ENCODE measurements around the gene MARCHF6.
"Not testable (repeated sequence)": the region's sequence is repeated elsewhere in the genome, so short reads cannot be mapped to it uniquely, and the experiment has no call there.

The MARCHF6 gene

DNA sequence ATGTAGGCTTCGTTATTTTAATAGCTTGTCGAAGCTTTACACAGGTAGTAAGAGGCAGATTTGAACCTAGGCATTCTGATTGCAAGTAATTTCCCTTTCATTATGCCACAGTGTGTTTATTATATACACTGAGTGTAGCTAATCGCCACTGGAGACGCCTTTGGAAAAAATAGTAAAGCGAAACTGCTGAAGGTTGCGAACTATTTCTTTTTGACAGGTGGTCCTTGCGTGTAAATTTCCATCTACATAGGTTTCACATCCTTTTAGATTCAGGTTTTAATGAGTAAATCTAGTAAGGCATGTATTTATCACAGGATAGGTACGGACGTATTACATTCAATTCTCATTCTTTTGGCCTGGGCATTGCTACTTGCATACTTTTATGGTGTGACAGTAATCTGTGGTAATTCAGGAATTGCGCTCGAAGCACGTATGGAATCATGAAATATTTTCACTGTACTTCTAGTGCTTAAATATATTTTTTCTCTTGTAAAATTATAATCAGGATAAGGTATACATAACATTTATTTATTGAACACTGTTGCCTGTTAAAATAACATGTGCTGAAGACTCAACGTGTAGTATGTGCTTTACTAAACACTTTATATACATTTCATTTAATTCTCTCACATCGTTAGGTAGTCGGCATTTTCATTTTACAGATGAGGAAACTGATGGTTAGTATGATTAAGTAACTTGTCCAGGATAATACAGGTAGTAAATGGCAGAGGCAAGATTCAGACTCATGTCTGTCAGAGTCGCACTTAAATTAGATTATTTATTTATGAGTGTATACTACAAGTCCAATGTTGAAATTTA, 1.8 kb downstream of the MARCHF6 start:
- H3K36me3 Mint-ChIP-seq: peaks cover 2% of the 10 kb centered on the region
- H3K4me3 Mint-ChIP-seq: peak overlapping the region; percentile 97
- H3K27me3 Mint-ChIP-seq: no peaks in the 10 kb centered on the region
- H3K9me3 Mint-ChIP-seq: no peaks in the 10 kb centered on the region
- peak overlapping the region; percentile 99 for H3K27ac Mint-ChIP-seq
- peaks cover 59% of the 10 kb centered on the region for H3K4me1 Mint-ChIP-seq

DNA sequence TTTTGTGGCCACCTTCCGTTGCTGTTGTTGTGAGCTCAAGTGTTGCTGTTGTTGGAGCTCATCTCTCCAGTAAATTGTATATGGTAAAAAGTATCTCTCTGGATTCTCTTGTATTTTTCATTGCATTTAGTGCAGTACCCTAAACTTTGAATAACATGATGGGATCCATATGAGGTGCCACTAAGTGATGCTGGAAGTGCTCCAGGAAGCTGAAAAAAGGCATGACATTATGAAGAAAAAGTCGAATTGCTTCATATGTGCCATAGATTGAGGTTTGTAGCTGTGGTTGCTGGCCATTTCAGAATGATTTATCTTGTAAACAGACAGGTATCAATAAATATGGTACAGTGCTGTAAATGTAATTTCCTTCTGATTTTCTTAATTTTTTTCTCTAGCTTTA, 5.5 kb downstream of the MARCHF6 start:
- Mint-ChIP-seq H3K4me1 (peaks cover 79% of the 10 kb centered on the region), H3K9me3 (no peaks in the 10 kb centered on the region), H3K27ac (peak overlapping the region; percentile 23)

DNA sequence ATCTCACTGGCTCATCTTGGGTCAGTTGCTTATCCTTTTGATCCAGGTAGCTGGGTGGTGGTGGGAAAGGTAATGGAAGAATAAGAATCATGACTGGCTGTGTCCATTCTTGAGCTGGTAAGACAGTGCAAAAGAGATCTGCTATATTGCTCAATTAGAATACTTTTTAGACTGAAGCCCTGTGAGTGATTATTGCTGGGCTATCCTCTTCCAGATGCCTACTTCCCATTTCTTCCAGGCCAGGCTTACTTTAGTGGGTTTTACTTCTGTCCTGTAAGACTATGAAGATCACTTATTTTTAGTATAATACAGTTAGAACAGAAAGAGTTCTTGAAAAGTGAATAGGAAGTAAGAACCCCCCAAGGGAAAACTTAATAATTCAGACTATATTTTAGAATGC, 7.2 kb downstream of the MARCHF6 start:
- Mint-ChIP-seq H3K9me3 (no peaks in the 10 kb centered on the region), H3K36me3 (peaks cover 2% of the 10 kb centered on the region), H3K4me1 (peaks cover 79% of the 10 kb centered on the region), H3K27ac (no peak overlapping the region), H3K4me3 (no peak overlapping the region), H3K27me3 (no peaks in the 10 kb centered on the region)

More for the DNA sequence above, 5.5 kb downstream of the MARCHF6 start:
- no peak overlapping the region for H3K4me3 Mint-ChIP-seq
- peaks cover 2% of the 10 kb centered on the region for H3K36me3 Mint-ChIP-seq
- no peaks in the 10 kb centered on the region for H3K27me3 Mint-ChIP-seq

DNA sequence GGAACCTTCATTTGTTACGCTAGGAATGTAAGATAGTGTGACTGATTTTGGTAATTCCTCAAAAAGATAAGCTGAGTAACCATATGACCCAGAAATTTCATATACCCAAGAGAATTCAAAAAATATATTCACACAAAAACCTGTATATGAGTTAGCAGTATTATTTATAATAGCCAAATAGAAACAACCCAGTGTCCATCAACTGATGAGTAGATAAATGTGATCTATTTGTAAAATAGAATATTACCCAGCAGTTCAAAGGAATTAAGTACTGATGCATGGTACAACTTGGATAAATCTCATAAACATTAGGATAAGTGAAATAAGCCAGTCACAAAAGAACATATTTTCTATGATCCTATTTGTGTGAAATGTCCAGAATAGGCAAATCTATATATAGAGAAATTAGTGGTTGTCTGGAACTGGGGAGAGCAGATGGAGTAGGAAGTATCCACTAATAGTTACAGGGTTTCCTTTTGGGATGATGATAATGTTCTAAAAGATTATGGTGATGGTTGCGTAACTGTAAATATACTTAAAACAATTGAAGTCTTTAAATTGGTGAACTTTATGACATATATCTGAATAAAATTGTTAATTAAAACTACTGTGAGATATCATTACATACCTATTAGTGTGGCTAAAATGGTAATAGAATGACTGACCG, 10.2 kb downstream of the MARCHF6 start:
- H3K36me3 Mint-ChIP-seq: peaks cover 5% of the 10 kb centered on the region
- H3K4me3 Mint-ChIP-seq: no peak overlapping the region
- peak overlapping the region; percentile 8 for H3K27ac Mint-ChIP-seq
- H3K9me3 Mint-ChIP-seq: no peaks in the 10 kb centered on the region
- no peaks in the 10 kb centered on the region for H3K27me3 Mint-ChIP-seq
- H3K4me1 Mint-ChIP-seq: peaks cover 84% of the 10 kb centered on the region

DNA sequence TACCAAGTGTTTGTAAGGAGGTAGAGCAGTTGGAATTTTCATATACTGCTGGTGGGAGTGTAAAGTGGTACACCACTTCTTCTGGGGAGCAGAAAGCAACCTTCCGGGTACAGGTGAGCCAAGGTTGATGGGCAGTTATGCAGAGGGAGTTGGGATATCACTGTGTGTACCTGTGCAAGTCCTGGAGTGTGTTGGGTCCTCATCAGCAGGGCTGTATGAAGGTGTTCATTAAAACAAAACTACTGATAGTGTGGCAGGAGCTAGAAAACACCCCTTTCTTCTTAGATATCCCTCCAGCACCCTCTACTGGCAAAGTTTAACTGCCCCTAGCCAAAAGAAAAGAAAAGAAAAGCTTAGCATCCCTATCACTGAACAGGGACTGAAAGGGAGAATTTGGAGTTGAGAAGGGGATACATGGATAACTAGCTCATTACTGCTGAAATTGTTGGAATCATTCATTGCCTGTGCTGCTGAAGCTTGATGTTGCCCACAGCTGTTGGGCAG, 10.7 kb downstream of the MARCHF6 start:
- Mint-ChIP-seq H3K4me3 (no peak overlapping the region), H3K4me1 (peaks cover 85% of the 10 kb centered on the region), H3K27me3 (no peaks in the 10 kb centered on the region), H3K27ac (peak overlapping the region; percentile 42), H3K36me3 (peaks cover 8% of the 10 kb centered on the region), H3K9me3 (no peaks in the 10 kb centered on the region)

DNA sequence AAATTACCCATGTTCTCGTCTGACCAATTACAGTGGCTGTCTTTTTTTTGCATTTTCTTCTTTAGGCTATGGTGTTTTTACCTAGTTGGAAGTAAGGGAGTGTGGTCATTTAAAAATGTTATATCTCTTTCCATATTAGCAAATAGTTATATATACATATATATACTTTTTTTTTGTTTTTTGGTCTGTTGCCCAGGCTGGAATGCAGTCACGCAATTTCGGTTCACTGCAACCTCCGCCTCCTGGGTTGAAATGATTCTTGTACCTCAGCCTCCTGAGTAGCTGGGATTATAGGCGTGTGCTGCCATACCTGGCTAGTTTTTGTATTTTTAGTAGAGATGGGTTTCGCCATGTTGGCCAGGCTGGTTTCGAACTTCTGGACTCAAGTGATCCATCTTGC, 12.3 kb downstream of the MARCHF6 start:
- Mint-ChIP-seq H3K9me3 (no peaks in the 10 kb centered on the region), H3K4me1 (peaks cover 85% of the 10 kb centered on the region), H3K27ac (no peak overlapping the region)

DNA sequence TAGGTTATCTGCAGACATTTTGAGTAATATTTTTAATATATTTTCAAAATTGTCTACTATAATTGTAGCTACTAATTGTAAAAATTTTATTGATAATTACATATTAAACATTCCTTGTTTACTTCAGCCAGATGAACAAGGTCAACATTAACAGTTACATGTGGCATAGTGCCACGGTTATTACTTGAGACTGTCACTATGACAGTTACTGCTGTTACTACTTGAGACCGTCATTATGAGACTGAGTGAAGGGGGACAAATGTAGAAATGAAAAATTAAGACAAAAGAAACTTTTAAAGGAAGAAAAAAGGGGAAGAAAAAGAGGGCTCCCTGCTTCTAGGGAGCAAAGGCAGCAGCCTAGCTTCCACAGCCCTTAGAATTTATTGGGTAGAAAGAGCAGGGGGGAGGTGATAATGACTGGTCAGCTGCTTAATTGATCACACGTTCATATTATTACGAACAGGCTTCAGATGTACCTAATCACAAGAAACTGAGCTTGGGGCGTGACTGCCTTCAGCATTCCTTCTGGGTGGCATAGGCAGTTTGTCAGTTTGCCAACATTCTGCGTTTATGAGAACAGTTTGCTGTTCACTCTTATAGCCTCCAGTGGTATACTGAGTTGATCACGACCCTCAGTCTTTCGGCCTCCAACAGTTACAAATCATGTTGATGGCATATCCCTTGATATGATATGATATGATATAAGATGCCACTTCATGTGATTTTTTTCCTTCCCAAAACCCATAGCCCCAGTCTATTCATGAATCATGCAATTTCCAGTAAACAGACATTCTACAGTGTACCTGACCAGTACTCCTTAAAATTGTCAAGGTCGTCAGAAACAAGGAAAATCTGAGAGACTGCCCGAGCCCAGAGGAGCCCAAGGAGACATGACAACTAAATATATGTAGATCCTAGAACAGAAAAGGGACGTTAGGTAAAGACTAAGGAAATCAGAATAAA, 13.1 kb downstream of the MARCHF6 start:
- Mint-ChIP-seq H3K4me3 (peak overlapping the region; percentile 23), H3K27me3 (no peaks in the 10 kb centered on the region), H3K36me3 (peaks cover 6% of the 10 kb centered on the region), H3K27ac (peak overlapping the region; percentile 83), H3K4me1 (peaks cover 84% of the 10 kb centered on the region), H3K9me3 (no peaks in the 10 kb centered on the region)

More for the DNA sequence above, 12.3 kb downstream of the MARCHF6 start:
- peaks cover 6% of the 10 kb centered on the region for H3K36me3 Mint-ChIP-seq
- H3K27me3 Mint-ChIP-seq: no peaks in the 10 kb centered on the region
- H3K4me3 Mint-ChIP-seq: no peak overlapping the region

DNA sequence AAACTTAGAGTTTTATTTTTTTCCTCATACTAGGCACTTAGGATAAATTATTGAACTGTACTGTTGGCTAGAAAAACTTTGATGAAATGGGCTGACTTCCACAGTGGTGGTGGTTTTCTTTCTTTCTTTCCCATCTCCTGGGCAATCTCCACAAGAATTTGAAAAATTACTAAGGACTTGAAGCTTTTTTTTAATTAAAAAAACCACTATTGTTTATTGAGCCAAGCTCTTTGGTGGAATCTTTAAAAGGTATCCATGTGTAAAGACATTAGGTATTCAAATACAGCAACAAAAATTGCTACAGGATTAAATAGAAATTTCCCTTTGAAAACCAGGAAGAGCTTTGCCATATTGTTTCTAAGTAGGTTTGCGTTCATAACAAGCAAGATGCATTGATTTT, 14.1 kb downstream of the MARCHF6 start:
- Mint-ChIP-seq H3K27ac (no peak overlapping the region), H3K27me3 (no peaks in the 10 kb centered on the region), H3K4me1 (peaks cover 85% of the 10 kb centered on the region), H3K4me3 (peak overlapping the region; percentile 19), H3K9me3 (no peaks in the 10 kb centered on the region), H3K36me3 (peaks cover 6% of the 10 kb centered on the region)

DNA sequence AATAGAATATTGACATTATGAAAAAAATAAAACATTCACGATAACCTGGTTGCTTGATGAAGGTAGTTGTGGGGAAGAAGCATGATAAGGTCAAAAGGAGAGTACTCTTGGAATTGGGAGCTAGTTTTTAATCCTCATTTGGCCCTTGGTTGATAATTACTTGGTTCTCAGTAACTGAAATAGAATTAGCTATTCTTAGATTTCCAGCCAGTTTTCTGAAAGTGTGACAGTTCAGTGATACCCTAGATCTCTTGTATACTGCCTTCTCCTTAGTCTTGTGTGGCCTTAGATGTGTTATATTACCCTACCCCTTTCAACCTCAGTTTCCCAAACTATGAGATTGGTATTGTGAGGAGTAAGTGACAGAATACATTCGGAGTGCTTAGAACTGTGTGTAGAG, 17.4 kb downstream of the MARCHF6 start:
- Mint-ChIP-seq H3K4me3 (peak overlapping the region; percentile 28), H3K27ac (peak overlapping the region; percentile 76), H3K36me3 (peaks cover 8% of the 10 kb centered on the region), H3K9me3 (no peaks in the 10 kb centered on the region), H3K27me3 (no peaks in the 10 kb centered on the region), H3K4me1 (peaks cover 89% of the 10 kb centered on the region)

DNA sequence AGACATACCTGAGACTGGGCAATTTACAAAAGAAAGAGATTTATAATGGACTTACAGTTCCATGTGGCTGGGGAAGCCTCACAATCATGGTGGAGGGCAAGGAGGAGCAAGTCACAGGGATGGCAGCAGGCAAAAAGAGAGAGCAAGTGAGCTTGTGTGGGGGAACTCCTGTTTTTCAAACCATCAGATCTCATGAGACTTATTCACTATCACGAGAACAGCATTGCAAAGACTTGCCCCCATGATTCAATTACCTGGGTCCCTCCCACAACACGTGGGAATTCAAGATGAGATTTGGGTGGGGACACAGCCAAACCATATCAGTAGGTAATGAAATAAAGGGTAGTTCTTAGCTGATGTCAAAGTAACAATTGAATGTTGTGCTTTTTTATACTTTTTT, 17.9 kb downstream of the MARCHF6 start:
- H3K36me3 Mint-ChIP-seq, H3K9me3 Mint-ChIP-seq, H3K27me3 Mint-ChIP-seq: not testable (repeated sequence)
- peaks cover 91% of the 10 kb centered on the region for H3K4me1 Mint-ChIP-seq
- peak overlapping the region; percentile 76 for H3K27ac Mint-ChIP-seq
- H3K4me3 Mint-ChIP-seq: peak overlapping the region; percentile 28

DNA sequence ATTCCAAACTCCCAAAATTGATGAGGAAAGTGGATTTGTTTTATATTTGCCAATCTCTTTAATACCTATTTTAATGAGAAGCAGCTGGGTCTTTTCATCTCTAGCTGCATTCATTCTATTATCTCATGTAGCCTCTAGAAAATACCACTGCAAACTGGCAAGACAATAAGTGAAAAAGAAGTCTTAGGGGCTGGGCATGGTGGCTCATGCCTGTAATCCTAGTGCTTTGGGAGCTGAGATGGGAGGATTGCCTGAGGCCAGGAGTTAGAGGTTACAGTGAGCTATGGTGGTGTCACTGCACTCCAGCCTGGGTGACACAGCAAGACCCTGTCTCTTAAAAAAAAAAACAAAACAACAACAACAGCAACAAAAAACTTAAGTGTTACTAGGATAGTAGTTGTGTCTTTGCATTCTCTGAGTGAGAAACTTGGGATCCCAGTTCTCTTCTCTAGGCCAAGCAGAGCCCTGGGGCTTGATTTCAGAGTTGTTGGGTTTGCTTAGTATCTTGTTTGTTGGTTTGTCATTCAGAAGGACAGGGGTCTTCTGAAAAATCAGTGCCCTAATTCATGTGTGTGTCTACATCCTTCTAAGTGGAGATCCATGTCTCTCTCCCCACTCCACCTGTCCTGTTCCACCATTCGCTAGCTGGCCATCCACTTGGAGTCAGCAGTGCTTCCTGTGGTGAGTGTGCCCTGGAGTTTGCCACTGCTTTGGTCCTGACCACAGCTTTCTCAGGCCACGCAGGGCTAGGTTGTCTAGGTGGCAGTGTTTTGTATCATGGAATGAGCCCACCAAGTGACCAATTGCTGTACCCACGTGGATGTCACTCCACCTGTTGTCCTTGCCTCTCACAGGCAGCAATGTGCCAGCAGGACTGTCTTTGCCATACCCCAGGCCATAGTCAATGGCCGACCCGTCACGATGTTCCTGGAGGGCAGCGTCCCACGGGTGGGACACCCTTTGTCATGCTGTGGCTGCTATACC, 19.5 kb downstream of the MARCHF6 start:
- Mint-ChIP-seq H3K36me3 (peaks cover 11% of the 10 kb centered on the region), H3K4me1 (peaks cover 89% of the 10 kb centered on the region), H3K27ac (peak overlapping the region; percentile 21), H3K27me3 (no peaks in the 10 kb centered on the region), H3K4me3 (peak overlapping the region; percentile 33), H3K9me3 (no peaks in the 10 kb centered on the region)

DNA sequence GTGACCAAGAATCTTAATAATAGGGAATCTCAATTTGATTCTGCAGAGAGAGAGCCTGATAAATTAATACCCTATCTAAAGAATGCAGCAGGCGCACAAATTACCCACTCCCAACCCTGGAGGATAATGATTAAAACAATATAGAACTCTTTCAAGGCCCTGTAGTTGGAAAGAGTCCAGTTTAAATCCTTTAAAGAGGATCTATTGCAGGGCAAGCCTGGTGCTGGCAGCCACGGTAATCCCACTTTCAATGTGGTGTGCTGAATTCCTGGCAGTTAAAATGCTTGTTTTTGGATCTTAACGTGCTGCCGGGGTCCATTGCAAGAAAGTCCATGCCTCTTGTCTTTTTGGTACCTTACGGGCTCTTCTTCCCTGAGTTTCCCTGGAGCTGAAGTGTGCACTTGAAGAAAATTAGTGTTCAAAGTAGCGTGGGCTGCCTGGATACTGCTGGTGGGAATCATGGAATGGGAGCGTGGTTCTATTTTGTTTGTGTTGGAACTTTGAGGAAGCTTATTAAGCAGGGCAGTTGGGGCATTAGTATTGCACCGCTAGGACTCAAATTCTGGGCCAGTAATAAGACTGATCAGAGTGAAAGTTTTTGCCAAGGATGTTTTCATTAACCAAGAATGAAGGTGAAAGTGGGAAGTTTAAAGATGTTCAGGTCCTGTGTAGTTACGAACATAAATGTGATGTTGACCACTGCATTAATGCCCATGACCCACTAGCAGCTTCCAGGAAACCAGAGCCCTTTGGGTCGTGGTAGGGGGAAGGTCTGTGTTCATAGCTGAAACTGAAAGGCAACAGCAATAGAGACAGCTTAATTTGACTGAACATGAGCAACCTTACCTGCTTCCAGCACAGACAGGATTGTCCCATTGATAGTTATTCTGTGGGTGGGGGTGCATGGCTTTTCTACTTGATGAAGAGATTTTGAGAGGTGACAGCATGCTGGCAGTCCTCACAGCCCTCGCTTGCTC, 20.8 kb downstream of the MARCHF6 start:
- Mint-ChIP-seq H3K9me3 (no peaks in the 10 kb centered on the region), H3K4me3 (no peak overlapping the region), H3K4me1 (peaks cover 84% of the 10 kb centered on the region), H3K27me3 (no peaks in the 10 kb centered on the region), H3K27ac (no peak overlapping the region), H3K36me3 (peaks cover 8% of the 10 kb centered on the region)

DNA sequence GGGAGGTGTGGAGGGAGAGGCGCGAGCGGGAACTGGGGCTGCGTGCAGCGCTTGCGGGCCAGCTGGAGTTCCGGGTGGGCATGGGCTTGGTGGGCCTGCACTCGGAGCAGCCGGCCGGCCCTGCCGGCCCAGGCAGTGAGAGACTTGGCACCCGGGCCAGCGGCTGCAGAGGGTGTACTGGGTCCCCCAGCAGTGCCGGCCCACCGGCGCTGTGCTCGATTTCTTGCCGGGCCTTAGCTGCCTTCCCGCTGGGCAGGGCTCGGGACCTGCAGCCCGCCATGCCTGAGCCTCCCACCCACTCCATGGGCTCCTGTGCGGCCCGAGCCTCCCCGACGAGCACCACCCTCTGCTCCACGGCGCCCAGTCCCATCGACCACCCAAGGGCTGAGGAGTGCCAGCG, 21.7 kb downstream of the MARCHF6 start:
- not testable (repeated sequence) for H3K36me3 Mint-ChIP-seq, H3K4me3 Mint-ChIP-seq, H3K27me3 Mint-ChIP-seq, H3K27ac Mint-ChIP-seq, H3K9me3 Mint-ChIP-seq
- peaks cover 76% of the 10 kb centered on the region for H3K4me1 Mint-ChIP-seq
